ENCODE results near the gene C16orf78. TPM values are rescaled to one million over a fixed set of nuclear protein-coding genes. Genes with fewer than 3 reads are reported as not detected.

The C16orf78 gene
- polyA plus RNA-seq, 3 donors = not detected

- DNase-seq = no peak
- Histone ChIP-seq H2AFZ (ENCODE audit: insufficient read depth, low read depth, low read length, poor library complexity, severe bottlenecking) (no peak overlapping the region), H3K4me3 (replicated peaks in 1 of 3; ENCODE audit: low read depth in 2 of 3, low read length in 3 of 3) (no peak overlapping the region), H3K27me3 (ENCODE audit: control insufficient read depth in 2 of 2, insufficient read depth in 2 of 2, low read length in 2 of 2) (peaks cover 0 to 3% of the 10 kb centered on the region in 2 donors), H3K4me2 (replicated peaks; ENCODE audit: extremely low read depth, low read length, poor library complexity, severe bottlenecking) (no peak overlapping the region), H3K9me3 (replicated peaks in 1 of 2; ENCODE audit: control insufficient read depth in 1 of 2, insufficient read depth in 1 of 2, low read length in 2 of 2) (peaks cover 0 to 2% of the 10 kb centered on the region in 2 donors), H3K79me2 (ENCODE audit: insufficient read depth, low read length) (no peaks in the 10 kb centered on the region), H4K20me1 (ENCODE audit: insufficient read depth, low read length) (no peaks in the 10 kb centered on the region), H3K36me3 (replicated peaks in 1 of 2; ENCODE audit: control insufficient read depth in 1 of 2, insufficient read depth in 2 of 2, low read length in 2 of 2) (no peaks in the 10 kb centered on the region), H3K4me1 (ENCODE audit: control insufficient read depth in 1 of 2, insufficient read depth in 2 of 2, low read length in 2 of 2) (no peaks in the 10 kb centered on the region), H3K27ac (ENCODE audit: low read depth in 1 of 2, low read length in 2 of 2) (no peak overlapping the region), H3K9ac (ENCODE audit: insufficient read depth, low read length, poor library complexity, severe bottlenecking) (no peak overlapping the region)
- Mint-ChIP-seq H3K9me3 (peaks cover 0 to 5% (median 3%) of the 10 kb centered on the region in 7 donors), H3K27me3 (ENCODE audit: low read depth in 3 of 3) (peaks cover 6 to 10% (median 8%) of the 10 kb centered on the region in 3 donors), H3K27ac (no peak overlapping the region), H3K4me1 (no peaks in the 10 kb centered on the region), H3K4me3 (no peak overlapping the region), H3K36me3 (no peaks in the 10 kb centered on the region)
- intact Hi-C loops (cut with micrococcal nuclease) = no loop called here
- 71% methylated on average over 8 of the region's 9 CpGs for WGBS (ENCODE audit: insufficient coverage)
- TF ChIP-seq CTCF (IDR thresholded peaks at IDR 0.05) = no peak
Observed at GRCh38 chr16:49399594-49400364, 26.2 kb downstream of the C16orf78 start.

- Histone ChIP-seq H3K9me3 (replicated peaks in 1 of 2; ENCODE audit: control insufficient read depth in 1 of 2, insufficient read depth in 1 of 2, low read length in 2 of 2) (peaks cover 0 to 2% of the 10 kb centered on the region in 2 donors), H3K79me2 (ENCODE audit: insufficient read depth, low read length) (no peaks in the 10 kb centered on the region), H4K20me1 (ENCODE audit: insufficient read depth, low read length) (no peaks in the 10 kb centered on the region), H2AFZ (ENCODE audit: insufficient read depth, low read depth, low read length, poor library complexity, severe bottlenecking) (no peak overlapping the region), H3K27me3 (ENCODE audit: control insufficient read depth in 2 of 2, insufficient read depth in 2 of 2, low read length in 2 of 2) (no peaks in the 10 kb centered on the region), H3K4me2 (replicated peaks; ENCODE audit: extremely low read depth, low read length, poor library complexity, severe bottlenecking) (no peak overlapping the region), H3K36me3 (replicated peaks in 1 of 2; ENCODE audit: control insufficient read depth in 1 of 2, insufficient read depth in 2 of 2, low read length in 2 of 2) (no peaks in the 10 kb centered on the region), H3K4me1 (ENCODE audit: control insufficient read depth in 1 of 2, insufficient read depth in 2 of 2, low read length in 2 of 2) (no peaks in the 10 kb centered on the region), H3K9ac (ENCODE audit: insufficient read depth, low read length, poor library complexity, severe bottlenecking) (no peak overlapping the region), H3K27ac (ENCODE audit: low read depth in 1 of 2, low read length in 2 of 2) (no peak overlapping the region), H3K4me3 (replicated peaks in 1 of 3; ENCODE audit: low read depth in 2 of 3, low read length in 3 of 3) (no peak overlapping the region)
- Mint-ChIP-seq H3K36me3 (no peaks in the 10 kb centered on the region), H3K27me3 (ENCODE audit: low read depth in 3 of 3) (peaks cover 5 to 12% (median 8%) of the 10 kb centered on the region in 3 donors), H3K9me3 (peaks cover 0 to 5% (median 3%) of the 10 kb centered on the region in 7 donors), H3K4me1 (no peaks in the 10 kb centered on the region), H3K4me3 (no peak overlapping the region), H3K27ac (no peak overlapping the region)
- TF ChIP-seq CTCF (IDR thresholded peaks at IDR 0.05) = no peak
- intact Hi-C loops (cut with micrococcal nuclease) = no loop called here
- DNase-seq = no peak
- 100% methylated on average over 2 of the region's 7 CpGs for WGBS (ENCODE audit: insufficient coverage)
Observed at GRCh38 chr16:49400611-49401010, 27.0 kb downstream of the C16orf78 start.
